NCI-H146 (cell line): ENCODE measurements around the gene DSCAM.
A peak's percentile ranks its signal among the peaks of the same experiment; 100 is the strongest.

Experiments
- DNase-seq: peaks from one replicate; lab custom pipeline; 2025; lab: John Stamatoyannopoulos, UW

Gene DSCAM

DNA sequence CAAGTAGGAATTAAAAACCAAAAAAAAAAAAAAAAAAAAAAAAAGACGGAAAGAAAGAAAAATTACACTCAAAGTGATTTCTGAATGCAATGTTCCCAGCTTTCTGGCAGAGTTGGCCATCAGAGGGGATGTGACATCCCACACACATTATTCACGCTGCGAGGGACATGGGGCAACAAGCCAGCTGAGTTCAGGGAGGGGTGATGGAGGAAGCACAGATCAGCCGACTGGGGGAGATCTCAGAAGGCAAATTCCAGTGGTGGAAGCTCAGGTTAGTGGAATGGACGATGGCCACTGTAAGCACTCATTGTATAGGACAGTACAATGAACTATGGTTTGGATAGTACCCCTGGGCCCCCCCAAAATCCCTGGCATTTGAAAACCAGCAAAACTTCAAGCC is 667.8 kb downstream of the DSCAM start:
- no peak for DNase-seq

DNA sequence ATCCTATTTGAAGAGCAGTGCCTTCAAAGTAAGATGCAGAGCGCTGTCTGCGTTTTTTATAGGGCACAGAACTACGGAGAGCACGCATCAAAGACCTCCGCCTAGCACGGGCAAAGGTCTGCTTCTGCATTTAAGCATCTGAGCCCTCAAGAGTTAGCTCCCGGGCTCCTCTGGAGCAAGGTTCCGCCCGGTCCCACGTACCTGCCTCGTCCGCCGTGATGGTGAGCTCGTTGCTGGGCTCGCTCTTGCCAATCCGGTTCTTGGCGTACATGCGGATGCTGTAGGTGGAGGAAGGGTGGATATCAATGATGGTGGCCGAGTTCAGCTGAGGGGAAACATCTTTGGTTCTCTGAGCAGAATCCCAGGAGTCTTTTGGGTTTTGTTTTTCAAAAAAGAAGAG is 668.2 kb downstream of the DSCAM start:
- no peak for DNase-seq

DNA sequence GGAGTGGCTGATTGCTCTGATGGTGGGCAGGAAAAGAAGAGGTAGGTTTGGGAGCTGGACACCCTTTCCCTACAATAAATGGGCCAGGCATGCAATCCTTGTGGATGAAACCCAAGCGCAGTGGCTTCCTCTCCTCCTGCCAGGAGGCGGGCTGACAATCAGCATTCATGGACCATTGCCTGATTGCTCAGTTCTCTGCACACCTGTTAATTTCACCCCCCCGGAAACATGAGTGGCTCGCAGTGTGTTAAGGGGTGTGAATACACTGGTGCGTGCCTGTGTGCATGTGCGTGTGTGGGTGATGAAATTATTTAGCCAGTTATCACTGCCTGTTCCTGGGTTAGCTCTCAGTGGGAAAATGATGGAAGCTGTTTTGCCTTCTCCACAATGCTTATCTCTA is 669.0 kb downstream of the DSCAM start:
- peak; percentile 58 for DNase-seq

DNA sequence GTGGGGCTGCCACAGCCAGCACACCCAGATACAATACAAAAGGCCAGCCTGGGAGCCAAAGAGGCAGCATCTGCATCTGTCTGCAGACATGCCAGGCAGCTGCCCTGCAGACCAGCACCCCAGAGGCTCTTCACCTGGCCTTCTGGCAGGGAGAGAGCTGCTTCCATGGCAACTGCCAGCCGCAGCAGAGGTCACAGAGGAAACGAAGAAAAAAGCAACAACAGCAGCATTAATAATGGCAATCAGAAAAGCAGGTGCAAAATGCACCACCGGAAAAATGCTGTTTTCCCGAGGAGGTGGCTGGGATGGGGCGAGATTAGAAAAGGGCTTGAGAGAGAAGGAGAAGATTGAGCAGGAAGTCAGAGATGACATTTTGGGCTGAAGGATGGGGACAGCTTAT is 670.2 kb downstream of the DSCAM start:
- peak; percentile 95 for DNase-seq

DNA sequence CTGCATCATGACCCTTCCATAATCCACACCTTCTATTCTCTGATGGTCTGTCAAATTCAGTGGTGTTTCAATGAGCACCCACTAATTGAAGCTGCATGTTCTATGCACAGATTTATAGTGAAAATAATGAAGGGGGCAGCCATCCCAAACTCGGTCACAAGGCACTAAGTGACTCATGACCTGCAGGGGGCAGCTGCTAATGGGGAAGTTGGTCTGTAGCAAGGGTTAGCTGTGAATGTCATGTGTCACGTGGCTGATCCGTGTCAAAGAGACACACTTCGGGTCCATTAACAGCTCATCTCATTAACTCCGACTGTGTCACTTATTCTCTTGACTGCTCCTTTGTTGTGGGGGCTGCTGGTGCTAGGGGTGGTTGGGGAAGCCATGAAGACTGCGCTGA is 673.1 kb downstream of the DSCAM start:
- DNase-seq, result no peak

DNA sequence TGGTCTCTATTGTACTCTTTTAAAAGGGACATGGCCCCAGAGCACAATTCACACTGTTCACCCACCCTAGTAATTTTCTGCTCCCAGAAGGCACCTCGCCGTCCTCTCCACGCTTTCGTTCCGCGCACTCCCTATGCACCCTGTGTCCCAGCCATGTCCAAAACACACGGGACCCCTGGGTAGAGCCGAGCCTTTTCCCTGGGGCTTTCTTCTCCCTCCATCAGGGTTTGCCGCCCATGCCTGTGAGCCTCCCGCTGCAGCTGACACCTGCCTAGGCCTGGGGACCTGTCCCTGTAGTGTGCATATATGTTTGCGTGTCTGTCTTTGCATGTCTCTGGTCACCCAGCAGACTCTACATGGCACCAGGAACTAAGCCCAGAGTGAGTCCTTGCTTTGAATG is 677.0 kb downstream of the DSCAM start:
- no peak for DNase-seq

DNA sequence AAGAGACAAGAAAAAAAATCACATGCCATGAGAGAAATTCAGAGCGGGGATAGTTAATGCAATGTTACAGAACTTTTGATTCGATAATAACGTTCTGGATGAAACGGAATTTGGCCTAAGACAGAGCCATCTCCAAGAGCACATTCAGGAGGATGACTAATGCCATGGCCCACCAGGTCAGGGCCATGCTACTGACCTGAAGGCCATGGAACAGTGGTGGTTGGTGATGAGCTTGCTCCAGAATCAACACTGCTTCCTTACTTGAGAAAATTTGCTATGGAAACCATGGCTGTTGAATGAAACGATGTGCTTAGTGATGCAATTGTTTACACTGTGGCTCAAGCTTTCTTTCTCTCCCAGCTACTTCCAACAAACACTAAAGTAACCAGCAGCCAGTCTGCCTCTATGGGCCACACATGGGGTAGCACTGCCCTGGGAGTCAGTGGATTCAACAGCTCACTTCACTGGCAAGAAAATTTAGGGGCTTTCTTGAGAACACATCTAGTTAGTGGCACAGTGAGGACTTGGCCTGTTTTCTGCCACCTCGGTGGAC is 680.6 kb downstream of the DSCAM start:
- peak; percentile 21 for DNase-seq

DNA sequence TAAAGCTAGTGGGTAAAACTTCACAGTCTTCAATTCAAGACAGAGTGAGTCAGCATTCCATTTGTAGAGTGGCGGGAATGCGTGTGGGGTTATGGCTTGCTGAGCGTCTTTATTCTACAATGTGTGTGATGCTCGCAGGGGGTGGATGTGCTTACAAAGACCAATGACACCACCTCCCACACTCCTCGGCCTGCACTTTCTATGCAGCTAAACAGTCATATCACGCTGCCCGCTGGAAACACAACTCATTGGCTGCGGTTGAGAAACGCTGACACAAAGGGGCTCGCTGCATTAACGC is 681.2 kb downstream of the DSCAM start:
- DNase-seq, result peak; percentile 78

DNA sequence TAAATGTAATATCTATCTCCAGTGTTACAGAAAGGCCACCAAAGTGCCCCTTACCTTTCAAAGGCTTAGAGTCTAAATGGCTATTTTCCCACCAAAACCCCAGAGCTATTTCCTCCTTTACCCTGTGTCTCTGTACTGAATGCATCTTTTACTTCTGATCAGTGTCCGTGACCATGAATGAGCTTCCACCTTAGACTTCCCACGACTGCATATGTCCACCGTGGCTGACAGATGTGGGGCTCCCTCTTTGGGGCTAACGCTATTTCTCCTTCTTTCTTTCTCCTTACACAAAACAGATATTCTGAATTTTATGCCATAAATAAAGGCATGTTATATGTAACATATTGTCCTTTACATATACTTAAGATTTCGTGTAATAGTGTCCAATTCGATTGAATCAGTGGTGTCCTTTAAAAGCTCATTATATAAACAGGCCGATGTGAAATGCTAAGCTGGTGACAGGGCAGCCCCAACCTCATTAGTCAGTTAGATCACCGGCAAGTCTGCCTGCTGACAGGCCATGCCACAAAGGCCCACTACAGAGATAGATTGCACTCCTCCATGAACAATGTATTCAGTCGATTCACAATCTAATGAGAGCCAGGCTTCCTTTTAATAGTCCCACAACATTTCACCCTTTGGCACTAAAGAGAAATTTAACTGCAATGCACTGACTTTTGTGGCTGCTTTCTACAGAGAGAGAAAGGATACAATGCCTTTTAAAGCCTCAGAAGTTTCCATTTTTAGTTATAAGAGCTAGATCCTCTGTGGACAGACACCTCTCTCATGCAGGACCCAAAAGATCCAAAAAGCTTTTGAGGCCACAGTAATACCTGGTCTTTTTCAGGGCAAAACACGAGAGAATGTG is 681.8 kb downstream of the DSCAM start:
- DNase-seq, result peak; percentile 19

DNA sequence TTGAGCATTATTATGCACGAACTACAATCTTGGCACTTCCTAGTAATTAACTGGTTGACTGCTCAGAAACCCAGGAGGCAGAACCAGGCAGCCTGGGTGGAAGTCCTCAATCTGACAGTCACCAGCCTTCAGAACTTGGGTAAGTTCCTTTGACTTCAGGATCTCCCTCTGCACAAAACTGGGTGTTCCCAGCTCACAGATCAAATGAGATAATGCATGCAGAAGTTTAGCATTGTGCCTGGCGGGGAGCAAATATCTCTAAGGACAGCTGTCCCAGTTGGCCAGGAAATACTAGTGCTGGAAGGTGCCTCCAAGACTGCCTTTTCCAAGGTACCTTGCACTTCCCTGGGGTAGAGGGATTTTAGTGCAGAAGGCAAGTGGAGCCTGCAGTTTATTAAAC is 684.9 kb downstream of the DSCAM start:
- DNase-seq, result peak; percentile 12

DNA sequence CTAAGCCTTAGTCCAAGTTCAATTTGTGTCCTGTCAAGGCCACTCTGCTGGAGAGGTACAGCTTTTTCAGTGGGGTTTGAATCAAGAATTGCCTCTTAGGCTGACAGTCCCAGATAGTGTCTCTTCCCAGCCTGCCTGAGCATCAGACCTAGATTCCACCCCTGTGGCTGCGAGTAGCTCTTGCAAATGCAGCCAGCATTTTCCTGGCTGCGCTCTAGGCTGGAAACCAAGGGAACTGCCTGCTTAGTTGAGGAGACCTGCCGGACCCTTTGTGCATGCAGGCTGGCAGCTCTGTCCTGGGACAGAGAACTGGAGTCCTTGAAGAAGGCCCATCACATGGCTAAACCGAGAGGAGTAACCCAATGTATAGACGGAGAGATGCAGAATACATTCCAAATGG is 686.0 kb downstream of the DSCAM start:
- no peak for DNase-seq

DNA sequence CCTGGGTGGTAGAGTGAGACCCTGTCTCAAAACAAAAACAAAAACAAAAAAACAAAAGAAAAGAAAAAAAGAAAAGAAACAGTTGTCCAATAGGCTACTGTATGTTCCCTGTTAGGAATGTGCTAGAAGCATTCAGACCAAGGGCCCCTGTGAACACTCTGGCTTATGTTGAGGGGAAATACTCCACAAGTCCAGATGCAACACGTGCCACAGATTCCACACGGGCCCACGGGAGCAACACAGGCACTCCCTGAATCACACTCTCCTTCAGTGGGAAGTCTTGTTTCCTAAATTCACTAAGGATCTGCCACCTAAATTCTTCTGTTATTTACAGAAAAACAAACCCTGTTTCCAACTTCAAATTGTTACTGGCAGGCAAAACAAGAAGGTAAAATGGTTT is 688.6 kb downstream of the DSCAM start:
- DNase-seq, result no peak

DNA sequence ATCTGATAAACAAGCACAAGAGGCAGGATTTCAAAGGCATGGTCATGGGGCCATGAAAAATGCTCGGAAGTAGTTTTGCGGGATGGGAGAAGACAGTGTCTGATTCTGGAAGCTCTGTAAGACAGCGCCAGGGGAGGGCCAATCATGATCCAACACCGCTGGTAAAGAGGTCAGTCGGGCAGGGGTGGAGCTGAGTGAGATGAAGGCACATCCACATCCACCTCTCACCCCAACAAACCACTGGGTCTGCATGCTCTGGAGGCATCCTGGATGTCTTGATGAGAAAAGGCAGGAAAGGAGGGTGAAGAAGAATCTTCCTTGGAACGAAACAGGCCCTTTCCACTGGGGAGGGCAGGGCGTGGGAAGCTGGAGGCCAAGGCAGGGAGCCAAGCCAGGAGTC is 691.4 kb downstream of the DSCAM start:
- no peak for DNase-seq

DNA sequence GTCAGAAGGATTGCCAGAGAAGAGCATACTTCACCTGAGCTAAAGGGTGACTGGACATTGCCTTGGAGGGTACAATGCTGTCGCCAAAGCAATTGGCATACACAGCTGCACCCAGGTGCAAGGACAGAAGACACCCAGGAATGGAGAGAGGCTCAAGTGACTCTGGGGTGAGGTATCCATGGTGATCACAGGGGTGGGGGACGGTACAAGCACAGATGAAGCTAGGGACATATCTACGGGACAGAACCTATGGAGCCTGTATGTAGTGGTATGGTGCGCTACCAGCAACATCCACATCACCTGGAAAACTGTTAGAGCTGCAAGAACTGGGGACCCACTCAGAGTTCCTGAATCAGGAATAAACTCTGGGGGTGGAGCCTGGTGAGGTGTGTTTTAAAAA is 693.6 kb downstream of the DSCAM start:
- DNase-seq, result no peak

DNA sequence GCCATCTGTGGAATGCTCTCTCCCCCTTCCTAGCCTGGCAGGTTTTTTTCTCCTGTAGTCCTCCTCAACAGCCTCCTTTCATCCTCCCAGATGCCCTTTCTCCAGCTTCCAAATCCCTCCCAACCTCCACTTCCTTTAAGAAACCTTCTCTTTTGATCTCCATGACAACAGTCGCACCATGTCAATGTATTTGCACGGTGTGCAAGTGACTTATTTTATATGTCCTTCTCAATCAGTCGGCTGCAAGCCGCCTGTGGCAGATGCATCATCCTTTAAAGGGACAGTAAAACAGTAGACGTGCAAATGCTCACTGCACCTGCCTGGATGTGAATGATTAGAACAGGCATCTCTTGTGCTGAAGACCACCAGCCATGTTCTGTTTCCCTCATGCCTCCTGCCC is 694.5 kb downstream of the DSCAM start:
- peak; percentile 16 for DNase-seq

DNA sequence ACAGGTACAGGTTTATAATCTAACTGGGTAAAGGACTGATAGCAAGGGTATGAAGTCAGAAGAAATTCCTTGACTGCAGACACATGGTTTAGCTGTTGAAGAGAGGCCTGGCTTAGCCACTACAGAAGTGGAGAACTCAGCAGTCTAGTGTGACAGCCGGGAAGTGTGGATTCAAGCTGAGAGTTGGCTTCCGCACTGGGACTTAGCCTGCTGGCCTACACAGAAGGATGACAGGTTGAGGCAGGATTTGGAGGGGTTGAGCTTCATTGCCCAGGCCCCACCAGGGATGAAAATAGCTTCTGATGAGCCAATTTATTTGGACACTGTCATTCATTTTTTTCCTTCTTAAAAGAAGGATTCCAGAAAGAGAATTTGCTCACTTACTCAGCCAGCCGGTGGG is 695.3 kb downstream of the DSCAM start:
- no peak for DNase-seq

DNA sequence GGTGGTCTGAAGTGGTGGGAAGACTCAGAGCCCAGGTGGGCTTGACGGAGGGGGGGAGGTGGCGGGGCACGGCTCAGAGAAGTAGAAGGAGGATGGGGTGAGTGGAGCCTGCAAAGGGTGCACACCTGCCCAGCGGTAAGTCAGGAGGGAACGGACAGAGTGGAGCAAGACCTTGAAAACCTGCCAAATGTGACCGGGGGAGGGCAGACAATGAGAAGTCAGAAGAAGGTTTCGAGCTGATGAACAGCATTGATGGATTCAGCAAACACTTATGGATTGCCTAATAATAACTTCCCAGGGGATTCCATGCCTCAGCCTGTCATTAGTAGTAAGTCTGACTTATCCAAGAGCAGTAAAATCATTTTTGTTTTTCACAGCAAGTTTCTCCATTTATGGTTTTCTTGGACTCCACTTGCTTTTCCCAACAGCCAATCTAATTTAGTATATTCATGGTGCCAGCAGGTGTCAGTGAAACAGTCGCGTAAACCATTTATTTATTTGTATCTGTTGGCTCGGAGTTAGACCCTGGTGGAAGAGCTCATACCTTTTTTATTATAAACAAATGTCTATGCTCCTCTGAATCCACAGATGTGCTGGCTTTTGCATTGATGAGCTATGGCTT is 700.6 kb downstream of the DSCAM start:
- DNase-seq, result peak; percentile 66

DNA sequence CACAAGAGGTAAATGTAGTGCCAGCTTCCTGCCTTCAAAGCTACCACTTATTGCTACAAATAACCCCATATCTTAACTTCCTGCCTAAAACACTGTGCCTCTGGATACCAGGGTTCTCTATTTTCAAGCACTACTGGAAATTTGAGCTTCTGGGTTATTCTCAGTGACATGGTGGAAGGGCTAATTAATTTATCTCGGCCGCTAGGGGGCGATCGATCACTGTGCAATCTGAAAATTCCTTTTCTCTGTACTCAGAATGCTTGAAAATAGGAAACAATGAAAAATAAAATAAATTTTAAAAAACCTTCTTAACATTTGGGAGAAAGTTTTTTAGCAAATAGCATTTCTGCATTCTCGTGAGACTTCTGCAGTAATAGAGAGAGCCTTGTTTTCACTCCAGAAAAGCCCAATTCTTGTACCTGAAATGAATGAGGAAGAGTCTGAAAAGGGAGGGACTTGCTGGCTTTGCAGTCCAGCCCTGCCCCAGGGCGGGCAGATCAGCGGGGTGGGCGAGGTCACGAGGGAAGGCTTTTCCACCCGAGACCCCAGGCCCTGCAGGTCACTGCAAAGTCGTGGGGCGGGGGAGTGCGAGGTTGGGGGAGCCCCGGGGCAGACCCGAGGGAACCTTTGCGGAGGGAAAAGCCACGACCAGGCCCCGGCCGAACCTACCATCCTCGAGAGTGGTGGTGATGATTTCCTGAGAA is 703.0 kb downstream of the DSCAM start:
- peak; percentile 41 for DNase-seq

DNA sequence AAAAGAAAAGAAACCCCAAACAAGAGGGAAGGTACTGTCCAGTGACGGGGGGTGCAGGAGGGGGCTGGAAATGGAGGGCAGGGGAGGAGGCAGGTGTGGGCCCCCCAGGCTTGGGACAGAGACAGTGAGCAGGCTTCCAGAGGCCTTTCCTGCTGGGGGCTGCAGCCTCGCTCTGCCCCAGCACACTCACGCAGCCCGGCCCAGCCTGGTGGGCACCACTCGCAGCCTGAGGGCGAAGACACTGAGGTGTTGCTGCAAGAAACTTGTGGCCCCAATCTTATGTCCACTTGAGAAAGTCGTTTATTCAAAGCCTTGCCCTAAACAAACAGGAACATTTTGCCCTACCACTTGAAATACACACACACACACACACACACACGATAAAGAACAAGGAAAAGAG is 705.3 kb downstream of the DSCAM start:
- DNase-seq, result no peak

DNA sequence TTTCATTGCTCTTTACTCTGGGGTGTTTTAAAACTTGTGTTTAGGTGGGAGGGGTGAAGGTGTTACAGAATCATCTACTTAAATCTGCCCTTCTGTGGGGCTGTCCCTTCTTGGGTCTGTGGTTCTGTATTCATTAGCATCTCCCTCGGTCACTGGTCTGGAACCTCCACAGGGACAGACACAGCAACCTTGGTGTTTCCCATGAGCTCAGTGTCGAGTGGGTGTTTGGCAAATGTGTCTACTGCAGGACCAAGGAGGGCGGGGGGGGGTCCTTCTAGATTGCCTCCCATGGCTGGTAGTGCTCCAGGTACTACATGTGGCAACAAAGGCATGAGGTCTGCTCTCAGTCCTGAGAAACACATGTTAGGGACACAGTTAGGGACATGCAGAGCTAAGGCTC is 706.3 kb downstream of the DSCAM start:
- DNase-seq, result no peak

DNA sequence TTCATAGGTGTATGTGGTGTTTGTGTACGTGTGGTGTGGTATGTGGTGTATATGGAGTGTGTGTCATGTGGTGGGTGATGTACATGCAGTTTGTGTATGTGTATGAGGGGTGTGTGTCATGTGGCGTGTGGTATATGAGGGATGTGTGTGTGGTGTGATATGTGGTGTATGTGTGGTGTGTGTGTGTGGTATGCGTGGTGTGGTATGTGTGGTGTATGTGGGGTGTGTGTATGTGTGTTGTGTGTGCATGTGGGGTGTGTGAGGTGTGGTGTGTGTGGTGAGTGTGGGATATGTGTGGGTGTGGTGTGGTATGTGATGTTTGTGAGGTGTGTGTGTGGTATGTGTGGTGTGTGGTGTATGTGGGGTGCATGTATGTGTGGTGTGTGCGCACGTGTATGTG is 707.3 kb downstream of the DSCAM start:
- no peak for DNase-seq

DNA sequence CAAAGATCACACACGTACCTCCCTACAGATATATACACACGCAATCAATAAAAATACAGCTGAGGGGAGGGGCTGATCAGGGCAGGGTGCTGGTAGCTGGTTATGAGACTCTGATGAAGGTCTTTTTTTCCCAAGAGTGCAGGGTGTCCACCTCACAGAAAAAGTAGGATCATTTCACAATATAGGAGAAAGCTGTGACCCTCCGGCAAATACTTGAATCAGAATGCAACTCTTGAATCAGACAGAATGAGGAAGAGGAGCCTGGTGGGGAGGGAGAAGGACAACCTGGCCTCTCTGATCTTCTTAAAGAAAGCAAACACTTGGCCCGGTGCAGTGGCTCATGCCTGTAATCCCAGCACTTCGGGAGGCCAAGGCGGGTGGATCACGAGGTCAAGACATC is 710.4 kb downstream of the DSCAM start:
- no peak for DNase-seq
